ENCODE results near the gene TOX3.

The TOX3 gene

DNA sequence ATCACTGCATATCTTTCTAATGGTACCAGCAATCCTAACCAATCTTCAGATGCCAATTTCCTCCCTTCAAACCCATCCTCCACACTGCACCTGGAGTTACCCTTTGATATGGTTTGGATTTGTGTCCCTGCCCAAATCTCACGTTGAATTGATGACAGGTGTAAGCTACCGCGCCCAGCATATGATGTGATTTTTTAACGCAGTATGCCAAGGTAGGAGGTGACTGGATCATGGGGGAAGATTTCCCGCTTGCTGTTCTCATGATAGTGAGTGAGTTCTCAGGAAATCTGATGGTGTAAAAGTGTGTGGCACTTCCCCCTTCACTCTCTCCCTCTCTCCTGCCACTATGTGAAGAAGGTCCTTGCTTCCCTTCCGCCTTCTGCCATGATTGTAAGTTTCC is 57.0 kb downstream of the TOX3 start:
- H3K14ac ChIP-seq (ENCODE audit: low read length) = no peak overlapping the region
- H3K9me3 ChIP-seq (ENCODE audit: insufficient read depth, low read depth, low read length) = no peaks in the 10 kb centered on the region
- no peaks in the 10 kb centered on the region for H3K36me3 ChIP-seq (ENCODE audit: control insufficient read depth in 1 of 2, insufficient read depth in 2 of 2, low read length in 2 of 2)
- H4K8ac ChIP-seq (ENCODE audit: low read depth, low read length) = no peak overlapping the region
- no peaks in the 10 kb centered on the region for H3K79me1 ChIP-seq (ENCODE audit: low read length)
- H3K27me3 ChIP-seq (ENCODE audit: insufficient read depth, low read length) = no peaks in the 10 kb centered on the region
- no peak overlapping the region for H3K4me3 ChIP-seq (ENCODE audit: low read depth, low read length)
- no peak overlapping the region for H2BK5ac ChIP-seq (ENCODE audit: low read depth, low read length, poor library complexity)
- no peak overlapping the region for H4K12ac ChIP-seq (ENCODE audit: low read depth, low read length)
- no peak for DNase-seq
- H3K79me2 ChIP-seq (ENCODE audit: control insufficient read depth, insufficient read depth, low read length, poor library complexity) = no peaks in the 10 kb centered on the region
- no peak overlapping the region for H2BK12ac ChIP-seq (ENCODE audit: low read length)
- H2AFZ ChIP-seq (ENCODE audit: insufficient read depth, low read length, poor library complexity) = no peak overlapping the region
- no peak overlapping the region for H3K18ac ChIP-seq (ENCODE audit: low read length)
- H3K9ac ChIP-seq (ENCODE audit: low read length) = no peak overlapping the region
- no peak overlapping the region for H2BK120ac ChIP-seq (ENCODE audit: insufficient read depth, low read length, poor library complexity)
- H4K91ac ChIP-seq (ENCODE audit: low read depth, low read length) = no peak overlapping the region
- no peaks in the 10 kb centered on the region for H3K4me1 ChIP-seq (ENCODE audit: control insufficient read depth in 1 of 2, insufficient read depth in 2 of 2, low read length in 2 of 2)
- no peak overlapping the region for H3K27ac ChIP-seq (ENCODE audit: low read depth, low read length)
- no peak overlapping the region for H3K23ac ChIP-seq (ENCODE audit: low read length)
- no peak overlapping the region for H2AK5ac ChIP-seq (ENCODE audit: low read length)
- WGBS (ENCODE audit: extremely low coverage, insufficient coverage, insufficient read length) = no CpG with 5 or more reads among the region's 6 CpGs
- no peak overlapping the region for H3K4me2 ChIP-seq (ENCODE audit: low read length)
- no peak overlapping the region for H3K4ac ChIP-seq (ENCODE audit: low read depth, low read length)

DNA sequence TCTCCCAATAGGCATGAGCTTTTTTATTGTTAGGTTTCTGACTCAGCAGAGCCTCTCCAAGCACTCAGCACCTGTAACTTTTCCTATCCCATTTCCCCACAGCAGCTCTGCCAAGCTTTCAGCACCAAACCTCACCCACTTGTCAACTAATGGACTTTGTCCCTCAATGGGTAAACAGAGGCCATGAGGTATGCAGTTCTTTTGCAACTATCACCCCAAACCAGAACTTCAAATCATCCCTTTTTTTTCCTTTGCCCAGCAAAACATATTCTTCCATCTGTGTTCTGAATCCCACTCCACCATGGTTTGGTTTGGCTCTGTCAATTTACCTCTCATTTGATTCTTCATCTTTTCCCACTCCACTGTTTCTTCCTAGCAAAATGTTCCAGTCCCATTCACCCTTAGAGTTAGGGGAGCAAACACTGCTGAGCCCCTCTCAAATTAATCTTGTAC is 58.1 kb downstream of the TOX3 start:
- no peak overlapping the region for H3K14ac ChIP-seq (ENCODE audit: low read length)
- H3K9me3 ChIP-seq (ENCODE audit: insufficient read depth, low read depth, low read length) = no peaks in the 10 kb centered on the region

DNA sequence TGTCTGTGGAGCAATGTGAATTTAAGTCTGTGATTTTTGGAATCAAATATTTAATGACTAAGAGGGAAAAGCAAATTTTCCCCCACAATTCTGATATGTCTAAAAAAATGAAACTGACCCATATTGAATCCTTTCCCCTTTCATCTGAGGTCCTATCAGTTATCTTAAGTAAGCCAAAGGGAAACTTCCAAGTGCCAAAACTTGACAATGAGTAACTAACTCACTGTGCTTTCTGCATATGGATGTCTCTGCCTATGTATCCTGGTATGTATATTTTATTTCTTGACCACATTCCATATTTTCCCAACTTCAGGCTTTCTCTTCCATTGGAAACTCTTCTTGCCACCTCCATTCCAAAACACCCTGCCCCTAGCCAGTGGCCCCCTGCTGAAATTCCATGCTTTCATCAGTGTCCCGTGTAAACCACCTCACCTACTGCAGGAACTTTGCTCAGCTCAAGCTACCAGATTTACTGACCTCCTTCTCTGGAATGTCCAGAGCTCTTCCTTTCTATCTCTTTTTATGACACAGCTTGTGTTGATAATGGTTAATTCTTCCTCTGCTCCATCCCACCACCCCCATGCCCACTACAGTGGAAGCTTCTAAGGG is 59.0 kb downstream of the TOX3 start:
- Histone ChIP-seq H3K23ac (ENCODE audit: low read length) (no peak overlapping the region), H4K91ac (ENCODE audit: low read depth, low read length) (no peak overlapping the region)
- WGBS (ENCODE audit: extremely low coverage, insufficient coverage, insufficient read length) = no CpG with 5 or more reads among the region's 1 CpG

More for the DNA sequence above, 58.1 kb downstream of the TOX3 start:
- H3K79me2 ChIP-seq (ENCODE audit: control insufficient read depth, insufficient read depth, low read length, poor library complexity) = no peaks in the 10 kb centered on the region
- no peak overlapping the region for H3K9ac ChIP-seq (ENCODE audit: low read length)
- no peak overlapping the region for H3K18ac ChIP-seq (ENCODE audit: low read length)
- no peak overlapping the region for H3K23ac ChIP-seq (ENCODE audit: low read length)
- no peaks in the 10 kb centered on the region for H3K4me1 ChIP-seq (ENCODE audit: control insufficient read depth in 1 of 2, insufficient read depth in 2 of 2, low read length in 2 of 2)
- no peak overlapping the region for H4K91ac ChIP-seq (ENCODE audit: low read depth, low read length)
- no peak overlapping the region for H2AFZ ChIP-seq (ENCODE audit: insufficient read depth, low read length, poor library complexity)
- H3K4ac ChIP-seq (ENCODE audit: low read depth, low read length) = no peak overlapping the region
- H2AK5ac ChIP-seq (ENCODE audit: low read length) = no peak overlapping the region
- no peak overlapping the region for H3K27ac ChIP-seq (ENCODE audit: low read depth, low read length)
- H2BK120ac ChIP-seq (ENCODE audit: insufficient read depth, low read length, poor library complexity) = no peak overlapping the region
- H3K36me3 ChIP-seq (ENCODE audit: control insufficient read depth in 1 of 2, insufficient read depth in 2 of 2, low read length in 2 of 2) = no peaks in the 10 kb centered on the region
- no peak for DNase-seq
- no peak overlapping the region for H2BK12ac ChIP-seq (ENCODE audit: low read length)
- no peaks in the 10 kb centered on the region for H3K27me3 ChIP-seq (ENCODE audit: insufficient read depth, low read length)
- no peak overlapping the region for H4K8ac ChIP-seq (ENCODE audit: low read depth, low read length)
- H3K4me3 ChIP-seq (ENCODE audit: low read depth, low read length) = no peak overlapping the region
- H2BK5ac ChIP-seq (ENCODE audit: low read depth, low read length, poor library complexity) = no peak overlapping the region
- H3K79me1 ChIP-seq (ENCODE audit: low read length) = no peaks in the 10 kb centered on the region
- H3K4me2 ChIP-seq (ENCODE audit: low read length) = no peak overlapping the region
- no peak overlapping the region for H4K12ac ChIP-seq (ENCODE audit: low read depth, low read length)

DNA sequence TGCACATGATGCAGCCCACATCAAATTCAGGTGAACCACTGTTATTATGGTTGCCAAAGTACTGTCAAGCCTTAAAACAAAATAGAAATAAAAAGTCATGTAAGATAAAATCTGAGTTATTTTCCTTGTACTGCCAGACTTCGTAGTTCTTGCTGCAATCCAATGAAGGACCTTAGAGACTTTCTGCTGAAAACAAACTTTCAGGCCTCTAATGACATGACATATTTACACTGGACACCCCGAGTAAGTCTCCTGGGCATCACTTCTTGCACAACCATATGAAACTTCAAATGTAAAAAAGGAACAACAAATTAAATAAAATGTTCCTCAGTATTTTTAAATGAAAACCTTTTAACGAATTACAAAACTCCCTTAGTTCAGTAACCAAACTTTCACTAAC is 66.7 kb downstream of the TOX3 start:
- no peak overlapping the region for H2BK12ac ChIP-seq (ENCODE audit: low read length)

More for the DNA sequence above, 59.0 kb downstream of the TOX3 start:
- no peak overlapping the region for H2BK12ac ChIP-seq (ENCODE audit: low read length)
- no peak overlapping the region for H3K18ac ChIP-seq (ENCODE audit: low read length)
- no peak overlapping the region for H2AK5ac ChIP-seq (ENCODE audit: low read length)
- no peaks in the 10 kb centered on the region for H3K4me1 ChIP-seq (ENCODE audit: control insufficient read depth in 1 of 2, insufficient read depth in 2 of 2, low read length in 2 of 2)
- DNase-seq = no peak
- H3K4ac ChIP-seq (ENCODE audit: low read depth, low read length) = no peak overlapping the region
- H3K4me3 ChIP-seq (ENCODE audit: low read depth, low read length) = no peak overlapping the region
- no peak overlapping the region for H4K12ac ChIP-seq (ENCODE audit: low read depth, low read length)
- H3K27me3 ChIP-seq (ENCODE audit: insufficient read depth, low read length) = no peaks in the 10 kb centered on the region
- no peak overlapping the region for H2BK5ac ChIP-seq (ENCODE audit: low read depth, low read length, poor library complexity)
- no peaks in the 10 kb centered on the region for H3K9me3 ChIP-seq (ENCODE audit: insufficient read depth, low read depth, low read length)
- H2BK120ac ChIP-seq (ENCODE audit: insufficient read depth, low read length, poor library complexity) = no peak overlapping the region
- H3K14ac ChIP-seq (ENCODE audit: low read length) = no peak overlapping the region
- H3K27ac ChIP-seq (ENCODE audit: low read depth, low read length) = no peak overlapping the region
- no peaks in the 10 kb centered on the region for H3K79me2 ChIP-seq (ENCODE audit: control insufficient read depth, insufficient read depth, low read length, poor library complexity)
- H3K79me1 ChIP-seq (ENCODE audit: low read length) = no peaks in the 10 kb centered on the region
- H3K4me2 ChIP-seq (ENCODE audit: low read length) = no peak overlapping the region
- no peak overlapping the region for H3K9ac ChIP-seq (ENCODE audit: low read length)
- no peaks in the 10 kb centered on the region for H3K36me3 ChIP-seq (ENCODE audit: control insufficient read depth in 1 of 2, insufficient read depth in 2 of 2, low read length in 2 of 2)
- no peak overlapping the region for H4K8ac ChIP-seq (ENCODE audit: low read depth, low read length)
- H2AFZ ChIP-seq (ENCODE audit: insufficient read depth, low read length, poor library complexity) = no peak overlapping the region

More for the DNA sequence above, 66.7 kb downstream of the TOX3 start:
- Histone ChIP-seq H3K9me3 (ENCODE audit: insufficient read depth, low read depth, low read length) (no peaks in the 10 kb centered on the region), H3K18ac (ENCODE audit: low read length) (no peak overlapping the region), H3K23ac (ENCODE audit: low read length) (no peak overlapping the region), H3K79me2 (ENCODE audit: control insufficient read depth, insufficient read depth, low read length, poor library complexity) (no peaks in the 10 kb centered on the region), H3K36me3 (ENCODE audit: control insufficient read depth in 1 of 2, insufficient read depth in 2 of 2, low read length in 2 of 2) (no peaks in the 10 kb centered on the region), H3K14ac (ENCODE audit: low read length) (no peak overlapping the region), H2AK5ac (ENCODE audit: low read length) (no peak overlapping the region), H2AFZ (ENCODE audit: insufficient read depth, low read length, poor library complexity) (no peak overlapping the region), H4K91ac (ENCODE audit: low read depth, low read length) (no peak overlapping the region), H3K4me2 (ENCODE audit: low read length) (no peak overlapping the region), H3K4me3 (ENCODE audit: low read depth, low read length) (no peak overlapping the region), H3K27ac (ENCODE audit: low read depth, low read length) (no peak overlapping the region), H3K4me1 (ENCODE audit: control insufficient read depth in 1 of 2, insufficient read depth in 2 of 2, low read length in 2 of 2) (no peaks in the 10 kb centered on the region), H4K12ac (ENCODE audit: low read depth, low read length) (no peak overlapping the region), H4K8ac (ENCODE audit: low read depth, low read length) (no peak overlapping the region), H2BK5ac (ENCODE audit: low read depth, low read length, poor library complexity) (no peak overlapping the region), H3K4ac (ENCODE audit: low read depth, low read length) (no peak overlapping the region), H3K9ac (ENCODE audit: low read length) (no peak overlapping the region), H3K27me3 (ENCODE audit: insufficient read depth, low read length) (no peaks in the 10 kb centered on the region), H3K79me1 (ENCODE audit: low read length) (no peaks in the 10 kb centered on the region), H2BK120ac (ENCODE audit: insufficient read depth, low read length, poor library complexity) (no peak overlapping the region)
- DNase-seq = no peak
- WGBS (ENCODE audit: extremely low coverage, insufficient coverage, insufficient read length) = no CpG with 5 or more reads among the region's 3 CpGs
